GM21515 (cell line): ENCODE data around the gene ACSF3.
"Not testable (repeated sequence)": the region's sequence is repeated elsewhere in the genome, so short reads cannot be mapped to it uniquely, and the experiment has no call there.

ENCODE experiments used
- ATAC-seq: cut with Tn5 transposase; IDR thresholded peaks from one replicate; pipeline ENCODE4 v1.9.1; 2021; ENCODE audit not compliant: unreplicated experiment

ACSF3 gene

DNA sequence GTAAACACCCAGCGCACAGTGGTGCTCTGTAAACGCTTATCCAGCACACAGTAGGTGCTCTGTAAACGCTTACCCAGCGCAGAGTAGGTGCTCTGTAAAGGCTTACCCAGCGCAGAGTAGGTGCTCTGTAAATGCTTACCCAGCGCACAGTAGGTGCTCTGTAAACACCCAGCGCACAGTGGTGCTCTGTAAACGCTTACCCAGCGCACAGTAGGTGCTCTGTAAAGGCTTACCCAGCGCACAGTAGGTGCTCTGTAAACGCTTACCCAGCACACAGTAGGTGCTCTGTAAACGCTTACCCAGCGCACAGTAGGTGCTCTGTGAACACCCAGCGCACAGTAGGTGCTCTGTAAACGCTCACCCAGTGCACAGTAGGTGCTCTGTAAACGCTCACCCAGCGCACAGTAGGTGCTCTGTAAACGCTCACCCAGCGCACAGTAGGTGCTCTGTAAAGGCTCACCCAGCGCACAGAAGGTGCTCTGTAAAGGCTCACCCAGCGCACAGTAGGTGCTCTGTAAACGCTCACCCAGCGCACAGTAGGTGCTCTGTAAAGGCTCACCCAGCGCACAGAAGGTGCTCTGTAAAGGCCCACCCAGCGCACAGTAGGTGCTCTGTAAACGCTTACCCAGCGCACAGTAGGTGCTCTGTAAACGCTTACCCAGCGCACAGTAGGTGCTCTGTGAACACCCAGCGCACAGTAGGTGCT lies 92.4 kb downstream of the ACSF3 start:
- not testable (repeated sequence) for ATAC-seq

DNA sequence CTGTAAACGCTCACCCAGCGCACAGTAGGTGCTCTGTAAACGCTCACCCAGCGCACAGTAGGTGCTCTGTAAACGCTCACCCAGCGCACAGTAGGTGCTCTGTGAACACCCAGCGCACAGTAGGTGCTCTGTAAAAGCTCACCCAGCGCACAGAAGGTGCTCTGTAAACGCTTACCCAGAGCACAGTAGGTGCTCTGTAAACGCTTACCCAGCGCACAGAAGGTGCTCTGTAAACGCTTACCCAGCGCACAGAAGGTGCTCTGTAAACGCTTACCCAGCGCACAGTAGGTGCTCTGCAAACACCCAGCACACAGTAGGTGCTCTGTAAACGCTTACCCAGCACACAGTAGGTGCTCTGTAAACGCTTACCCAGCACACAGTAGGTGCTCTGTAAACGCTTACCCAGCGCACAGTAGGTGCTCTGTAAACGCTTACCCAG lies 93.0 kb downstream of the ACSF3 start:
- ATAC-seq: not testable (repeated sequence)

DNA sequence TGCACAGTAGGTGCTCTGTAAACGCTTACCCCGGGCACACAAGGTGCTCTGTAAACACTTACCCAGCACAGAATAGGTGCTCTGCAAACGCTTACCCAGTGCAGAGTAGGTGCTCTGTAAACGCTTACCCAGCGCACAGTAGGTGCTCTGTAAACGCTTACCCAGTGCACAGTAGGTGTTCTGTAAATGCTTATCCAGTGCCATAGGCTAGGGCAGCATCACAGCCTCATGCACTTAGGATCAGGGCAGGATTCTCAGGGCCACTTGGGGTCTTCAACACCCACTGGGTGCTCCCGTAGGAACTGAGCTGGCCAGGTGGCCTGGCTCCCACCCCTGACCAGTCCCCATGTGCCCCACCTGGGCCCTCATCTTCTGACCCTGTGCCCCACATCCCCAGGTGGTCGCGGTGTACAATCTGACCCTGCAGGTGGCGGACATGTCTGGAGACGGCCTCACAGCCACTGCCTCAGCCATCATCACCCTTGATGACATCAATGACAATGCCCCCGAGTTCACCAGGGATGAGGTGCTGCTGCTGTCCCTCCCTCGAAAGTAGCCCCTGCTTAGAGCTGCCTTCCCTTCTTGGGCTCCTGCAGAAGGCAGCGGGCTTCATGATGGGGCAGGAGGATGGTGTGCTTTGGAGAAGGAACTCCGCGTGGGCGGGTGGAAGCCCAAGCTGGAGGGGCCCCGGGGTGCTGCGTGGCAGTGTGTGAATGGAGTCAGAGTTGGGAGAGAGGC lies 93.5 kb downstream of the ACSF3 start:
- no peak for ATAC-seq

DNA sequence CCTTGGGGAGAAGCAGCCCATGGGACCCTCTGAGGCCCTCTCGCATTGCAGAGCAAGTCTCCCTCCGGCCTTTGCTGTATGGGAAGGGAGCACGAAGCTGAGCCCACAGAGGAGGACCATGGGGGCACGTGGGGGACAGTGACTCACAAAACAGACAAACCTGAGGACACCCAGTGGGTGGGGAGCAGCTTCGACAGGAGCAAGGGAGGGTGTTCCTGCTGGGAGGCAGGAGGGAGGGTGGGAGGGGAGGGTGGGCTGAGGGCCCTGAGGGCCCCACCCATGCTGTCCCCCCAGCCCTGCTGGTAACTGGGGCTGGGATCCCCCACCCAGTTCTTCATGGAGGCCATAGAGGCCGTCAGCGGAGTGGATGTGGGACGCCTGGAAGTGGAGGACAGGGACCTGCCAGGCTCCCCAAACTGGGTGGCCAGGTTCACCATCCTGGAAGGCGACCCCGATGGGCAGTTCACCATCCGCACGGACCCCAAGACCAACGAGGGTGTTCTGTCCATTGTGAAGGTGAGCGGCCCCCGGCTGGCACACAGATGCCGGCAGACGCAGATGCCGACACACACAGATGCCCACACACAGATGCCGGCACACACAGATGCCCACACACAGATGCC lies 94.2 kb downstream of the ACSF3 start:
- ATAC-seq: no peak

DNA sequence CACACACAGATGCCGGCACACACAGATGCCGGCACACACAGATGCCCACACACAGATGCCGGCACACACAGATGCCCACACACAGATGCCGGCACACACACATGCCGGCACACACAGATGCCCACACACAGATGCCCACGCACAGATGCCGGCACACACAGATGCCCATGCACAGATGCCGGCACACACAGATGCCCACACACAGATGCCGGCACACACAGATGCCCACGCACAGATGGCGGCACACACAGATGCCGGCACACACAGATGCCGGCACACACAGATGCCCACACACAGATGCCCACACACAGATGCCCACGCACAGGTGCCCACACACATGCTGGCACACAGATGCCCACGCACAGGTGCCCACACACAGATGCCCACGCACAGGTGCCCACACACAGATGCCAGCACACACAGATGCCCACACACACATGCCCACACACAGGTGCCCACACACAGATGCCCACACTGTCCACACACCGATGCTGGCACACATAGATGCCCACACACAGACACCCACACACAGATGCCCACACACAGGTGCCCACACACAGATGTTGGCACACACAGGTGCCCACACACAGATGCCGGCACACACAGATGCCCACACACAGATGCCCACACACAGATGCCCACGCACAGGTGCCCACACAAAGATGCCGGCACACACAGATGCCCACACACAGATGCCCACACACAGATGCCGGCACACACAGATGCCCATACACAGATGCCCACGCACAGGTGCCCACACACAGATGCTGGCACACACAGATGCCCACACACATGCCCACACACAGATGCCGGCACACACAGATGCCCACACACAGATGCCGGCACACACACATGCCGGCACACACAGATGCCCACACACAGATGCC lies 95.1 kb downstream of the ACSF3 start:
- ATAC-seq: not testable (repeated sequence)

DNA sequence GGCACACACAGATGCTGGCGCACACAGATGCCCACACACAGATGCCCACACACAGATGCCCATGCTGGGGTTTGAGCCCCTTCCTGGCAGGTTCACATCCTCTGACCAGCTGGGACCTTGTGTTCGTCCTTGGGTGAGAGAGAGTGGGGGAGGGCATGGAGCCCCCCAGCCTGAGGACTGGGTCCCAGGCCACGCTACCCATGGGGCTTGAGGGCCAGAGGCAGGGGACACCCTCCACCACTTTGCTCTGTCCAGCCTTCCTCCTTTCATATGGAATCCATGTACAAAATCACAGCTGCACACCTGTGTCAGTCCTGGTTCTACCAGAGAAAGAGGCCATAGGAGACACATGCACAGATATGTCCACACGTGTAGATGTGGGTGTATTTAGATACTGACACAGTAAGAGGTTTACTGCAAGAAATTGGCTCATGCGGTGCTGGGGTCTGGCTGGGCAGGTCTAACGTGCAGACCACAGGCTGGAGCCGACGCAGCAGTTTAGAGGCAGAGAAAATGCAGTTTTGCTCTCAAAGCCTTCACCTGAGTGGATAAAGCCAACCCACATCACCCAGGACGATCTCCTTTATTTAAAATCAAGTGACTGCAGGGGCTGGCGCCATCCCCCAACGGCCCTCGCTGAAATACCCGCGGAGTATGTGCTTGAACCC lies 95.8 kb downstream of the ACSF3 start:
- ATAC-seq: no peak

DNA sequence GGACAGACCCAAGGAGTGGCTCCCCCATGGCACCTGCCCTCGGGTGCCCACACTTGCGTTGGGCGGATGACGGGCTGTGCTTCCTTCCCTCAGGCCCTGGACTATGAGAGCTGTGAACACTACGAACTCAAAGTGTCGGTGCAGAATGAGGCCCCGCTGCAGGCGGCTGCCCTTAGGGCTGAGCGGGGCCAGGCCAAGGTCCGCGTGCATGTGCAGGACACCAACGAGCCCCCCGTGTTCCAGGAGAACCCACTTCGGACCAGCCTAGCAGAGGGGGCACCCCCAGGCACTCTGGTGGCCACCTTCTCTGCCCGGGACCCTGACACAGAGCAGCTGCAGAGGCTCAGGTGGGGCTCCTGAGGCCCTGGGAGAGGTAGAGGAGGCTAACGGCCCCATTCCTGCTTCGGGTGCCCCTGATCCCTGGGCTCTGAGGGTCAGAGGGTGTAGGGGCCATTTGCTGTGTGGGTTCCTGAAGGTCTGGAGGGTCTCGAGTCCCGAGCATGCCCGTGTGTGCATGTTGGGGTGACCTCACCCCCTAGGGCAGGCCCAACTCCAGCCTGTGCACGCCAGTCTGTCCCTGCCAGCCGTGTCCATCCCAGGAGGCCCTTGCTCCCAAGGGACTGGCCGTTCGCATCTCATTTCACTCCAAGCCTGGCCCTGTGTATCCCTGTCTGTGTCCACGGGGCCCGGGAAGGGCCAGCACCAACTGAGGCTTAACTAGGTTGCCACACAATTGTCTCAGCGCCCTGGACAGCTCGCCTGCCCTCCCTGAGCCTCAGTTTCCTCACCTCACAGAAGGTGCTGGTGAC lies 96.7 kb downstream of the ACSF3 start:
- no peak for ATAC-seq

DNA sequence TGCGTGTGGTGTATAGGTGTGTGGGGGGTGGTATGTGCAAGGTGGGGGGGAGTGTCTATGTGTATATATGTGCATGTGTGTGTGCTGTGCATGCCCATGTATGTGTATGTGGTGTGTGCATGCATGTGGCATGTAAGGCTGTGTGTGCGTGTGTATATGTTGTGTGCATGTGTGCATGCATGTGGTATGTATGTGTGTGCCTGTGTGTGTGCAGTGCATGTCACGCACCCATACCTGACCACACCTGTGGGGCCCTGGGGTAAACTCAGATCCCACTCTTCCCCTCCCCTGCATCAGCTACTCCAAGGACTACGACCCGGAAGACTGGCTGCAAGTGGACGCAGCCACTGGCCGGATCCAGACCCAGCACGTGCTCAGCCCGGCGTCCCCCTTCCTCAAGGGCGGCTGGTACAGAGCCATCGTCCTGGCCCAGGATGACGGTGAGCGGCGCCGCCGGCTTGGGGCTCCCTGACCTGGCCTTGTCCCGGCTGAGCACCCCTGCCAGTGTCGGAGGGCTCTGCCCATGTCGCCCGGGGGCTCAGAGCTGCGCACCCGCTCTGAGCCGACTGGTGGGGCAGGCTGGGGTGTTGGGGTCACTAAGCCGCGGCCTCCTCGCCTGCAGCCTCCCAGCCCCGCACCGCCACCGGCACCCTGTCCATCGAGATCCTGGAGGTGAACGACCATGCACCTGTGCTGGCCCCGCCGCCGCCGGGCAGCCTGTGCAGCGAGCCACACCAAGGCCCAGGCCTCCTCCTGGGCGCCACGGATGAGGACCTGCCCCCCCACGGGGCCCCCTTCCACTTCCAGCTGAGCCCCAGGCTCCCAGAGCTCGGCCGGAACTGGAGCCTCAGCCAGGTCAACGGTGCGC lies 97.6 kb downstream of the ACSF3 start:
- ATAC-seq: no peak

DNA sequence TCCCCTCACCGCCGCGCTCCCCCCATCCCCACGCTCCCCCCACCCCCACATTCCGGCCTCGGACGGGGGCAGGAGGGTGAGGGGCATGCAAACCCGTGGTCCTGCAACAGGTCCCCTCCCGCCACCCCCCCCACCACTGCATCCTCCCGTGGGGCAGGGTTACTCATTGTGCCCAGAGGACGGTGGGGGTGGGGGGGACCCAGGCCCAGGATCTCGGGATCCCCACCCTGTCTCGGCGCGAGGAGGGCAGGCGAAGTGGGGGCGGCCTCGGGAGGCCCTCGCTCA lies 98.2 kb downstream of the ACSF3 start:
- no peak for ATAC-seq

DNA sequence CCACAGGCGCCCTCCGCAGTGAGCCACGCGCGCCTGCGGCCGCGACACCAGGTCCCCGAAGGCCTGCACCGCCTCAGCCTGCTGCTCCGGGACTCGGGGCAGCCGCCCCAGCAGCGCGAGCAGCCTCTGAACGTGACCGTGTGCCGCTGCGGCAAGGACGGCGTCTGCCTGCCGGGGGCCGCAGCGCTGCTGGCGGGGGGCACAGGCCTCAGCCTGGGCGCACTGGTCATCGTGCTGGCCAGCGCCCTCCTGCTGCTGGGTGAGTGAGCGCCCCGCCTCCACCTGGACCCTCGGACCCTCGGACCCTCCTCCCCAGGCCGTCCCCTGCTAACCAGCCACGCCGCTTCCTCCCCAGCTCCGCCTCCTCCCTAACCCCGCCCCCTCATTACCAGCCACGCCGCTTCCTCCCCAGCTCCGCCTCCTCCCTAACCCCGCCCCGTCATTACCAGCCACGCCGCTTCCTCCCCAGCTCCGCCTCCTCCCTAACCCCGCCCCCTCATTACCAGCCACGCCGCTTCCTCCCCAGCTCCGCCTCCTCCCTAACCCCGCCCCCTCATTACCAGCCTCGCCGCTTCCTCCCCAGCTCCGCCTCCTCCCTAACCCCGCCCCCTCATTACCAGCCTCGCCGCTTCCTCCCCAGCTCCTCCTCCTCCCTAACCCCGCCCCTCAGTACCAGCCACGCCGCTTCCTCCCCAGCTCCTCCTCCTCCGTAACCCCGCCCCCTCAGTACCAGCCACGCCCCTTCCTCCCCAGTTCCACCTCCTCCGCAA lies 98.7 kb downstream of the ACSF3 start:
- ATAC-seq: not testable (repeated sequence)

DNA sequence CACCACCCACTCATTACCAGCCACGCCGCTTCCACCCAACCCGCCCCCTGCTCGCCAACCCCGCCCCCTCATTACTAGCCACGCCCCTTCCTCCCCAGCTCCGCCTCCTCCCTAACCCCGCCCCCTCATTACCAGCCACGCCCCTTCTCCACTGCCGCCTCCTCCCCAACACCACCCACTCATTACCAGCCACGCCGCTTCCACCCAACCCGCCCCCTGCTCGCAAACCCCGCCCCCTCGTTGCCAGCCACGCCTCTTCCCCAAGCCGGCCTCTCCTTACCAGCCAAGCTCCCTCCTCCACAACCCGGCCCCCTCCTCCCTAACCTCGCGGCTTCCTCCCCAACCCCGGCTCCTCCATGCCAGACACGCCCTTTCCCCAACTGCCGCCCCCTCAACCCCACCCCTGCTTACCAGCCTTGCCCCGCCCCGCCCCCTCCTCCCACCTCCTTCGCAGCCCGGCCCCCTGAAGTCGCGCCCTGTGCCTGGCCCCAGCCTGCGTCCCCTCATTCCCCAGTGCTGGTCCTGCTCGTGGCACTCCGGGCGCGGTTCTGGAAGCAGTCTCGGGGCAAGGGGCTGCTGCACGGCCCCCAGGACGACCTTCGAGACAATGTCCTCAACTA lies 99.4 kb downstream of the ACSF3 start:
- ATAC-seq: no peak

DNA sequence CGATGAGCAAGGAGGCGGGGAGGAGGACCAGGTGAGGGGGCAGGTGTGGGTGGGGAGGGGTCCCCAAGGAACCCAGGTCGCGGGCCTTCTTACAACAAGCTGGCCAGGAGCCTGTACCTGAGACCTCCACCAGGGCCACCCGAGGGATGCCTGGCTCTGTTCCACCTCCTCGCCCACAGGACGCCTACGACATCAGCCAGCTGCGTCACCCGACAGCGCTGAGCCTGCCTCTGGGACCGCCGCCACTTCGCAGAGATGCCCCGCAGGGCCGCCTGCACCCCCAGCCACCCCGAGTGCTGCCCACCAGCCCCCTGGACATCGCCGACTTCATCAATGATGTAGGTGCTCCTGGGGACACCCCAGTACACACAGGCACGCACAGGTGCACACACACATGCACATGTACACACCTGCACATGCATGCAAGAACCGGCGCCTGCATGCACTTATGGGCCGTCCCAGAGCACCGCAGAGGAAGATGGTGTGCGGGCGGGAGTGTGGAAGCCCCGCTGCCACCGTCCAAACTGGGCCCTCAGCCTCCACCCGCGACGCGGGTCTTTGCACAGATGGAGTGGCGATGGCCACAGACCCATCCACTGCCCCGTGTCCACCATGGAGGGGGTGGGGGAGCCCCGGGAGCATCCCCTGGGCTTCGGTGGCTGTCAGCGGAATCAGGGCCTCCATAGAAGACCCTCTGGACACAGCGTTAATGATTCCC lies 100.1 kb downstream of the ACSF3 start:
- ATAC-seq: no peak

DNA sequence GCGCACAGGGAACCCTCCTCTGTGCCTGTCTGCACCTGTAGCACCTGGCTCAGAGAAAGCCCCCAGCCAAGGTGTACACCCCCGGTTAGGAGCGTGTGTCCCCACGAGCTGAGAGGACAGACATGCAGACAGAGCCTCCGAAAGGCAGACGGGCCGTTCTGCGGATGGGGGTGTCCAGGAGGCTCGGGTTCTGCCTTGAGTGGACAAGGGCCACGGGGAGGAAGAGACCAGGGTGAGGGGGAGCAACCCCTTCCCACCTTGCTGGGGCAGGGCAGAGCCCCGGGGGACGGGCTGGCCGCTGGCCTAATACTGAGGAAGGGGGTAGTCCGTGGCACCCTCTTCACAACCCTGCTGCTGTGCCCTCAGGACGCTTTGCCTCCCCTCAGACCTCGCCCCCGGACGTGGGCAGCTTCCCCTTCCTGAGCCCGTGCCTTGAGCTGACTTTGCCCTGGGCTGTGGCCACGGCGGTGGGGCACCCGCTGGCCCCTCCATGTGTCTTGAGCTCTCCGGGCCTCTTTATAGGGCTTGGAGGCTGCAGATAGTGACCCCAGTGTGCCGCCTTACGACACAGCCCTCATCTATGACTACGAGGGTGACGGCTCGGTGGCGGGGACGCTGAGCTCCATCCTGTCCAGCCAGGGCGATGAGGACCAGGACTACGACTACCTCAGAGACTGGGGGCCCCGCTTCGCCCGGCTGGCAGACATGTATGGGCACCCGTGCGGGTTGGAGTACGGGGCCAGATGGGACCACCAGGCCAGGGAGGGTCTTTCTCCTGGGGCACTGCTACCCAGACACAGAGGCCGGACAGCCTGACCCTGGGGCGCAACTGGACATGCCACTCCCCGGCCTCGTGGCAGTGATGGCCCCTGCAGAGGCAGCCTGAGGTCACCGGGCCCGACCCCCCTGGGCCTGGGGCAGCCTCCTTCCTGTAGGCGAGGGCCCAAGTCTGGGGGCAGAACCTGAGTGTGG lies 101.0 kb downstream of the ACSF3 start:
- ATAC-seq: no peak

DNA sequence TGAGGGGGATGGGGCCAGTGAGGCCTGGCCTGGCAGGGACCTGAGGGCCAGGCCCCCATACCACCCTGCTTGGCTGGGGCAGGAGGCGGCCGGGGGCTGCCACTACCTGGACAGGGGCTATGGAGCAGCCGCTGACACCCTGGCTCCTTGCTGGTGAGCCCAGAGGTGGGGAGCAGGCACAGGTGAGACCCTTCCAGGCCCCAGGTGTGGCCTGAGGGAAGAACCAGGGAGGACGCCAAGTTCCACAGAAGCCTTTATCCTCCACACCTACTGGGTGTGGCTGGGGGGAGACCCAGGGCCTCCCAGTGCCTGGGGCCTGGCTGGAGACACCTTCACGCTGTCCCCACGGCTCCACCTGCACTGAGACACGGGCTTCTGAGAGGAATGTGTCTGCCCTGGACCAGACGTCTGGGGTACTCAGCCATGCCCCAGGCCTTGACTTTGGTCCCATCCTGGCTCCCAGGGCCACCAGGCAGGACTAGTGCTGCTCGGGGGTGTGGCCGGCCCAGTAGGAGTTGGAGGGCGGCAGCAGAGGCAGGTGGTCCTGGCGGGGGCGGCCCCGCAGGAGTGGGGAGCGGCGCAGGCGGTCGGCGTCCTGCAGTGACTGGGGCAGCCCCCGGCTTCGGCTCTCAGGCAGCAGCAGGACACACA lies 102.0 kb downstream of the ACSF3 start:
- no peak for ATAC-seq

DNA sequence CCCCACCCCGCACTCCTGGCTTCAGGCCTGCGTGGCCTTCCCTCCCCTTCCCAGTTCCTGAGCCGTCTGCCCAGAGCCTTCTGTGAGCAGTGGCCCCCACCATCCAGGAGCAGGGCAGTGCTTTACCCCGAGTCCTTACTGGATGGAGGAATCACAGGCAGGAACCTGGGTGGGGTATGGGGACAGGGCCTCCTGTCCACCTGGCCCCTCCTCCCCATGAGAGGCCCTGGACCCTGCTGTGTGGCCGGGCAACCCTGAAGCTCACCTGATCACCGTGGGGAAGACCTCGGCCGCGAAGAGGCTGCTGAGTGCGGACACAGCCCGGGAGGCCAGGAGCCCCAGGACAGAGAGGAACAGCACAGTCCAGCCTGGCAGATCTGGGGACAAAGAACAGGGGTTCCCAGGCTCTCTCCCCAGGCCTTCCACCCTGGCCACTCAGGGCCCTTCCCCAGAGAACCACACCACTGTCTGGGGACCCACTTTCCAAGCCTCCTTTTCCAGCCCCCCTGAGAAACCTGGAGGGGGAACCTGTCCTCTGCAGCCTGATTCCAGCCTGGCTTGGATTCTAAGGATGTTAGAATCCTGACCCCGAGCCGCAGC lies 103.5 kb downstream of the ACSF3 start:
- no peak for ATAC-seq
